DOHH2 (cell line): ENCODE results near the gene WDR64.

Source experiments
- CTCF ChIP-seq: fragments of 200-600 bp; sonication (generic); IDR thresholded peaks from one replicate; pipeline ENCODE4 v1.5.1; 2014; ENCODE audit warnings: antibody characterized with exemption, mild to moderate bottlenecking, low read depth, low read length; ENCODE audit not compliant: poor library complexity, severe bottlenecking
- EZH2phosphoT487 ChIP-seq: fragments of 200-600 bp; sonication (generic); IDR thresholded peaks from 2 replicates; pipeline ENCODE4 v1.6.1; 2017; ENCODE audit warnings: borderline replicate concordance, mild to moderate bottlenecking, antibody characterized with exemption, low read length, moderate library complexity, mixed read lengths

GRCh38 chr1:241738284-241739078 lies 86.4 kb downstream of the WDR64 start:
- no peak for TF ChIP-seq CTCF
- no peak for TF ChIP-seq EZH2phosphoT487
